Measurements from ENCODE around the gene STK36. TPM values are rescaled to one million over a fixed set of nuclear protein-coding genes. Genes with fewer than 3 reads are reported as not detected.

STK36 gene, protein sequence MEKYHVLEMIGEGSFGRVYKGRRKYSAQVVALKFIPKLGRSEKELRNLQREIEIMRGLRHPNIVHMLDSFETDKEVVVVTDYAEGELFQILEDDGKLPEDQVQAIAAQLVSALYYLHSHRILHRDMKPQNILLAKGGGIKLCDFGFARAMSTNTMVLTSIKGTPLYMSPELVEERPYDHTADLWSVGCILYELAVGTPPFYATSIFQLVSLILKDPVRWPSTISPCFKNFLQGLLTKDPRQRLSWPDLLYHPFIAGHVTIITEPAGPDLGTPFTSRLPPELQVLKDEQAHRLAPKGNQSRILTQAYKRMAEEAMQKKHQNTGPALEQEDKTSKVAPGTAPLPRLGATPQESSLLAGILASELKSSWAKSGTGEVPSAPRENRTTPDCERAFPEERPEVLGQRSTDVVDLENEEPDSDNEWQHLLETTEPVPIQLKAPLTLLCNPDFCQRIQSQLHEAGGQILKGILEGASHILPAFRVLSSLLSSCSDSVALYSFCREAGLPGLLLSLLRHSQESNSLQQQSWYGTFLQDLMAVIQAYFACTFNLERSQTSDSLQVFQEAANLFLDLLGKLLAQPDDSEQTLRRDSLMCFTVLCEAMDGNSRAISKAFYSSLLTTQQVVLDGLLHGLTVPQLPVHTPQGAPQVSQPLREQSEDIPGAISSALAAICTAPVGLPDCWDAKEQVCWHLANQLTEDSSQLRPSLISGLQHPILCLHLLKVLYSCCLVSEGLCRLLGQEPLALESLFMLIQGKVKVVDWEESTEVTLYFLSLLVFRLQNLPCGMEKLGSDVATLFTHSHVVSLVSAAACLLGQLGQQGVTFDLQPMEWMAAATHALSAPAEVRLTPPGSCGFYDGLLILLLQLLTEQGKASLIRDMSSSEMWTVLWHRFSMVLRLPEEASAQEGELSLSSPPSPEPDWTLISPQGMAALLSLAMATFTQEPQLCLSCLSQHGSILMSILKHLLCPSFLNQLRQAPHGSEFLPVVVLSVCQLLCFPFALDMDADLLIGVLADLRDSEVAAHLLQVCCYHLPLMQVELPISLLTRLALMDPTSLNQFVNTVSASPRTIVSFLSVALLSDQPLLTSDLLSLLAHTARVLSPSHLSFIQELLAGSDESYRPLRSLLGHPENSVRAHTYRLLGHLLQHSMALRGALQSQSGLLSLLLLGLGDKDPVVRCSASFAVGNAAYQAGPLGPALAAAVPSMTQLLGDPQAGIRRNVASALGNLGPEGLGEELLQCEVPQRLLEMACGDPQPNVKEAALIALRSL (N-terminal part only)
- total RNA-seq: 41.3 and 42.9 TPM in 2 replicates
- 10.4 TPM for total RNA-seq (2013)
- 29.0 and 29.4 TPM in 2 replicates for polyA plus RNA-seq
- polyA minus RNA-seq: 9.5 and 9.7 TPM in 2 replicates

DNA sequence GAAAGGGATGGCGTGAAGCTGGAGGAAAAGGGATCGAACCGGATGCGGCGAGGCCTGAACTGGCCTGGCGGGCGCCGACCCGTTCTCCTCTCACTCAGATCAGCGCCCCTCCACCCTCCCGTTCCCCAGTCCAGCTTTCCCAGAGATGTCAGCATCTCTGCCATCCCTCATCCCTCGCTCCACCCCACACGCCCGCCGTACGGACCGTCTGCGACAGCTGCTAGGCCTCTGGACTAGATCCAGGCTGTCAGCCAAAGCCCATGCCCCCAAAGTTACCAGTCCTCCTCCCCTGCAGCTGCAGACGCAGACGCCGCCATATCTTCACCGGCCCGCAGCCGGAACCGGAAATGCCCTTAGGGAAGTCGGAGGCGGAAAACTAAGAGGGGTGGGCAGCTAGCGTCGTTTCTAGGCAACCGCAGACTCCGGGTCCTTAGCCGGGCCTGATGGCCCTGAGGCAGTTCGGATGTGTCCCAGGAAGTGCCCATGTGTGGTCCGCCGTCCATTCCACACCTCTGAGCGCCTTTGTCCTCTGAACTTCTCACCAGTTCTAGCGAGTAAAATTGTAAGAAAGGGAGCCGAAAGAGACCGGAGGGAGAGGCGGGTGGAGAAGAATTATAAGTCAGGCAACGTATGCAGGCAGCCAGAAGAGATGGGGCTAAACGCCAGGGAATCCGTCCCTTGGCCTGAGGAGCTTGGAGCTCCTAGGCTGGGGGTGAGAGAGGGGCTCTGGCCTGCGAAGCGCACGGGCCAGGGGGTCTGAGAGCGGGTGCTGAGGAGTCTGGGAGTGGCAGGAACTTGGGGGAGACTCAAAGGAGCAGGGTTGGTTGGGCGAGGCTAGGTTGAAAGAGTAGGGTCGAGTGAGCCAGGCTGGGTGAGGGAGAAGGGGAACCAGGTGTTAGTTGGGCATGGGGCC lies at the start of gene STK36, which contains the start of gene RNF25:
STK36 (plus strand) TSS at position 433 of the 913 bp plus-strand sequence. CDS start 744 bp downstream, outside the sequence.
RNF25 (minus strand) TSS at position 349 of the 913 bp plus-strand sequence; CDS start at position 317, 32 bp downstream.
- H3K36me3 ChIP-seq (replicated peaks in 1 of 2; ENCODE audit: control extremely low read depth in 1 of 2, control insufficient read depth in 1 of 2, extremely low read depth in 1 of 2, insufficient read depth in 2 of 2, low read length in 1 of 2): peaks cover 1 to 18% of the 10 kb centered on the region in 2 experiments
- intact Hi-C loops (cut with micrococcal nuclease): loop anchor here (1.0 to 5.0 kb wide), 6 partner anchors 13 to 925 kb away; partner anchors contain the start of genes AAMP, ARPC2, BCS1L and CNOT9
- no peaks in the 10 kb centered on the region for H3K27me3 Mint-ChIP-seq
- peak within 1 kb of the TSS; percentile 91 for H3K27ac Mint-ChIP-seq
- peak; percentile 85 for DNase-seq
- WGBS (ENCODE audit: insufficient coverage): 2% methylated on average over 43 of the region's 49 CpGs
- H3K4me2 ChIP-seq (replicated peaks; ENCODE audit: low read depth, low read length, poor library complexity, severe bottlenecking): peak within 1 kb of the TSS; percentile 85
- H3K27me3 ChIP-seq (replicated peaks in 1 of 4; ENCODE audit: control extremely low read depth in 1 of 4, control insufficient read depth in 3 of 4, insufficient read depth in 4 of 4, low read length in 3 of 4): no peaks in the 10 kb centered on the region
- H3K4me3 Mint-ChIP-seq: peak within 1 kb of the TSS; percentile 97
- H2AFZ ChIP-seq (ENCODE audit: insufficient read depth, low read depth, low read length, poor library complexity, severe bottlenecking): peak within 1 kb of the TSS; percentile 99
- ChIA-PET CTCF (interaction anchor here (1.3 to 2.8 kb wide), 4 partner anchors 13 to 176 kb away, joined by 4 to 28 read pairs (median 9); partner anchors contain the start of genes BCS1L, TTLL4 and ZNF142), POLR2A (interaction anchor here (0.6 to 2.3 kb wide), 5 partner anchors 13 to 276 kb away, joined by 3 to 19 read pairs (median 3); partner anchors contain the start of genes BCS1L and ZNF142)
- H3K9me3 Mint-ChIP-seq (ENCODE audit: insufficient read depth): no peaks in the 10 kb centered on the region
- H3K4me1 ChIP-seq (ENCODE audit: control insufficient read depth in 2 of 2, insufficient read depth in 2 of 2, low read length in 2 of 2): peaks cover 14 to 15% of the 10 kb centered on the region in 2 donors
- H3K4me1 Mint-ChIP-seq: peaks cover 20% of the 10 kb centered on the region
- peak within 1 kb of the TSS; percentile 66 to 96 (median 84) for H3K4me3 ChIP-seq (ENCODE audit: control extremely low read depth in 1 of 5, extremely low read depth in 1 of 5, insufficient read depth in 1 of 5, low read depth in 2 of 5, low read length in 4 of 5)
- no peaks in the 10 kb centered on the region for H4K20me1 ChIP-seq (ENCODE audit: control insufficient read depth, insufficient read depth, low read length, poor library complexity, severe bottlenecking)
- no peak for TF ChIP-seq CTCF (IDR thresholded peaks at IDR 0.05)
- no peak for TF ChIP-seq EZH2 (IDR thresholded peaks at IDR 0.05; ENCODE audit: borderline replicate concordance, insufficient read depth, low read depth, low read length, poor library complexity, severe bottlenecking)
- peak within 1 kb of the TSS; percentile 8 to 84 for H3K27ac ChIP-seq (ENCODE audit: low read length in 2 of 2)
- H3K79me2 ChIP-seq (ENCODE audit: control insufficient read depth, insufficient read depth, low read length): peaks cover 29% of the 10 kb centered on the region
- no peaks in the 10 kb centered on the region for H3K9me3 ChIP-seq (ENCODE audit: control extremely low read depth in 1 of 3, control insufficient read depth in 2 of 3, insufficient read depth in 1 of 3, low read length in 2 of 3)
- H3K9ac ChIP-seq (ENCODE audit: low read length): peak within 1 kb of the TSS; percentile 86
- peak; percentile 95 for ATAC-seq (ENCODE audit: low read depth)

Measured in B cell (primary cell).